Measurements from ENCODE around the gene WWOX. TPM values are rescaled to one million over a fixed set of nuclear protein-coding genes. Genes with fewer than 3 reads are reported as not detected.

Gene WWOX
- total RNA-seq, 1 experiment from 2014 or later, result 15.6 TPM

DNA sequence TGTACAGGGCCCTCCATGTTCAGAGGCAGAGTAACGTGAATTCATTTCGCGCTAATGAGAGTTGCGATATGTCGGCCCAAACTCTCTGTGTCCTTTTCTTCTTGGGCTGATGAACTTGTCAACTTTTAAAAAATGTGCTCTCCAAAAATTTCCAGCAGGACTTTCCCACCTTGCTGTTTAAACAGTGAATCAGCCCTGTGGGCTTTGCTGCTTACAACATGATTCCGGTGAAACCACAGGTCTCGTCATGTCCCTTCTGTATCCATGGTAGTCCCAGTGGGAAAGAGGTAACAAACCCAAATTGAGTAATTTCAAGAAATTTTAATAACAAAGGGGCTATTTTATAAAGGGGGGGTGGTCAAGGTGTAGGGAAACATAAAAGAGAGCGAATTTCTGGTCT lies 888.2 kb downstream of the WWOX start:
- no peaks in the 10 kb centered on the region for H3K27me3 ChIP-seq (ENCODE audit: insufficient read depth, low read length)
- no peak overlapping the region for H3T11ph ChIP-seq (ENCODE audit: low read length)
- H3K9me3 Mint-ChIP-seq, result no peaks in the 10 kb centered on the region
- no peak overlapping the region for H3K56ac ChIP-seq (ENCODE audit: insufficient read length, low read depth, low read length)
- H3K27ac Mint-ChIP-seq, result no peak overlapping the region
- H3K4me3 Mint-ChIP-seq, result no peak overlapping the region
- no peak overlapping the region for H3K27ac ChIP-seq (ENCODE audit: insufficient read length, low read depth, low read length)
- H2AK5ac ChIP-seq (ENCODE audit: insufficient read length, low read length), result no peak overlapping the region
- H2BK5ac ChIP-seq (ENCODE audit: insufficient read length, low read length), result no peak overlapping the region
- no peak overlapping the region for H3K4ac ChIP-seq (ENCODE audit: low read depth, low read length)
- no CpG with 5 or more reads among the region's 8 CpGs for WGBS (ENCODE audit: extremely low coverage, insufficient read length, low lambda C conversion rate)
- H3K27me3 Mint-ChIP-seq (ENCODE audit: low read depth), result no peaks in the 10 kb centered on the region; the same call in 1 of the 2 replicates
- no peak overlapping the region for H2BK12ac ChIP-seq (ENCODE audit: insufficient read length, low read depth, low read length)
- no peak overlapping the region for H3K14ac ChIP-seq (ENCODE audit: insufficient read depth, low read length)
- H4K20me1 ChIP-seq (ENCODE audit: control insufficient read depth, insufficient read depth, insufficient read length), result no peaks in the 10 kb centered on the region
- H4K5ac ChIP-seq (ENCODE audit: insufficient read length, low read depth, low read length), result no peak overlapping the region
- no peaks in the 10 kb centered on the region for H3K79me2 ChIP-seq (ENCODE audit: insufficient read depth, low read length)
- H2BK20ac ChIP-seq (ENCODE audit: low read depth, low read length, poor library complexity, severe bottlenecking), result no peak overlapping the region
- H3K4me1 ChIP-seq (ENCODE audit: insufficient read depth, low read length), result peaks cover 2% of the 10 kb centered on the region; the same call in 1 of the 2 replicates
- H3K79me1 ChIP-seq (ENCODE audit: insufficient read depth, low read depth, low read length, poor library complexity, severe bottlenecking), result no peaks in the 10 kb centered on the region
- no peak overlapping the region for H2BK120ac ChIP-seq (ENCODE audit: low read depth, low read length, poor library complexity, severe bottlenecking)
- H3K9ac ChIP-seq (ENCODE audit: extremely low read depth, insufficient read length, low read length), result no peak overlapping the region
- H4K91ac ChIP-seq (ENCODE audit: insufficient read length, low read depth, low read length), result no peak overlapping the region
- H3K4me1 Mint-ChIP-seq, result peaks cover 17 to 32% of the 10 kb centered on the region in 2 experiments
- no peak overlapping the region for H3K23ac ChIP-seq (ENCODE audit: insufficient read length, low read depth, low read length)
- H2BK15ac ChIP-seq (ENCODE audit: low read depth, low read length), result no peak overlapping the region
- H3K4me2 ChIP-seq (ENCODE audit: insufficient read depth, insufficient read length, low read length), result no peak overlapping the region
- no peak overlapping the region for H4K8ac ChIP-seq (replicated peaks; ENCODE audit: insufficient read length, low read depth, low read length)
- H3K36me3 Mint-ChIP-seq (ENCODE audit: insufficient read depth in 1 of 3, low read depth in 3 of 3), result no peaks in the 10 kb centered on the region
- no peak for DNase-seq
- H3K23me2 ChIP-seq (ENCODE audit: insufficient read length, low read depth, low read length, poor library complexity, severe bottlenecking), result no peaks in the 10 kb centered on the region
- TF ChIP-seq CTCF (conservative IDR thresholded peaks at IDR 0.05), result no peak
- no peaks in the 10 kb centered on the region for H3K9me3 ChIP-seq (ENCODE audit: control insufficient read depth, low read depth, low read length)
- H2AFZ ChIP-seq (ENCODE audit: low read length), result no peak overlapping the region
- no peak overlapping the region for H3K18ac ChIP-seq (ENCODE audit: insufficient read length, low read depth, low read length)
